C4-2B (cell line): ENCODE measurements around the gene CDH23.

Experiments used
- CTCF ChIP-seq: fragments of 450-650 bp; conservative IDR thresholded peaks from 2 replicates; pipeline ENCODE4 v1.5.1; 2017; ENCODE audit warnings: mild to moderate bottlenecking
- ZFX ChIP-seq: fragments of 450-650 bp; IDR thresholded peaks from 2 replicates; pipeline ENCODE4 v1.6.1; 2017

DNA sequence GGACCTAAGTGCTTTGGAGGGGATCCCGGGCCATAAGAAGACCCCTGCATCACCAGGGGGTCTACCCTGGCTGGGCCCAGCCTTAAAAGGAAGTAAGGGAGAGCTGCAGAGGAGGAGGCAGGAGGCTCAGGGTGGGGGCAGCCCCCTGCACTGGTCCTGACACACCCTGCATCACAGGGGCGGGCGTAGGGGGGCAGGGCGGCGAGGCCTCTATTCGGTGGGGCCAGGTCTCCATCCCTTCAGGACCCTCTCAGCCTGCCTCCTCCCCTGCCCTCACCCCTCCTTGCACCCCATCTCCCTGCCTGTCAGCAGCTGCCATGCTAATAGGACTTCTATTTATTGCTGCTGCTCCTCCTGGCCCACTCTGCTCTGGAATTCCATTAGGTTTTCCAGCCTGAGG is 221.5 kb downstream of the CDH23 start:
- TF ChIP-seq CTCF (no peak), ZFX (no peak)
